NCI-H2227 treated with DMSO at 0.1 percent for 48 hours (cell line): ENCODE results near the gene LRRTM4.
"Not testable (repeated sequence)": the region's sequence is repeated elsewhere in the genome, so short reads cannot be mapped to it uniquely, and the experiment has no call there.

ENCODE experiments used
- DNase-seq: peaks from one replicate; lab custom pipeline; 2025; lab: John Stamatoyannopoulos, UW

LRRTM4 gene

DNA sequence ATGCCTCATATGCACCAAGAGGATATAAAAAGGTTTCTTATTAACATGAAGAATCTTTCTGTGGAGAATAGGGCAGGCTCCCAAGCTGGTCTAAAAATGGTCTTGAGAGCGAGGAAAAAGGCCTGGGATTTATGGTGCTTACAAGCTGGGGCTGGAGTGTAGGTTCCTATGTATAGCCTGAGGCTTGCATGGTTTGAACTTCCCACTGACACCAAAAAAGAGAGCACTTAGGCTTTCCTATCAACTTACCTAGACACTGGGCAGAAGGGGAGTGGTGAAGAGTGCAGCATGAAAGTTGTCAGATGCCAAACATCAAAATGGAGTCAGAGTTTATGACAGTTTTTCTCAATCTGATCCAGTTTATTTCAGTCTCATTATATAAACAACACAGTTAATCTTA, 784.6 kb downstream of the LRRTM4 start:
- DNase-seq = no peak

DNA sequence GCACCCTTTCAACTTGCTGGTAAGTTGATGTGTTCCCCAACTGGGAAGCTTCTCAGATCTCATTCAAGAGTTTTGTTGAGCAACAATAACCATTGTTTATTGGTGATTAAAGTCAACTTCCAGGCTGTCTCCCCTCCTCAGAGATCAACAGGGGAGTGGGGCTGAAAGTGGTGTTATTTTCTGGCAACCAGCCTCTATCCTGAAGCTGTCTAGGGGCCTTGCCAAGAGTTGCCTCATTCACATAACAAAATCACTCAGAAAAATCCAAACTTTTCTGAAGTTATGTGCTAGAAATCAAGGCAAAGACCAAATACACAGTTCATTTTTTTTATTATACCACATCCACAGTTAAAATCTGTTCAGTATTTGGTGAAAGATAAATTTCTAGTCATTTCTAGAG, 788.4 kb downstream of the LRRTM4 start:
- DNase-seq = no peak

DNA sequence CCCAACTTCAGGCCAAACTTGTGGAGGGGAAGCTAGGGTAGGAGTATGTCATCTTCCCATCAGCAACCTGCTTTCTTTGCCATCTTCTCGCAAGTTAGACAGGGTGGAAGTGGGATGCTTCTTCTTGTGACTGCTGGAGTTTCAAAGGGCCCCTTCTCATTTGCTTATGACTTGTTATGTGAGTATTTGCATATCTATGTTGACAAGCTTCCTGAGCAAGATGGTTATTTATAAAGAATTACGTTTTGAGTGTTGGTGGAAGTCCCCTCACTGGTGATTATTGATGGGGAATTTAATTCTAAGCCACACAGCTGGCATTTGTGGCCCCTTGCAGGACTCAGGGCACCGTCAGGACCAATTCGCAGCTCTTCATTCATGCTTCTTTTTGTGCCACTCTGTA, 791.0 kb downstream of the LRRTM4 start:
- DNase-seq = no peak

DNA sequence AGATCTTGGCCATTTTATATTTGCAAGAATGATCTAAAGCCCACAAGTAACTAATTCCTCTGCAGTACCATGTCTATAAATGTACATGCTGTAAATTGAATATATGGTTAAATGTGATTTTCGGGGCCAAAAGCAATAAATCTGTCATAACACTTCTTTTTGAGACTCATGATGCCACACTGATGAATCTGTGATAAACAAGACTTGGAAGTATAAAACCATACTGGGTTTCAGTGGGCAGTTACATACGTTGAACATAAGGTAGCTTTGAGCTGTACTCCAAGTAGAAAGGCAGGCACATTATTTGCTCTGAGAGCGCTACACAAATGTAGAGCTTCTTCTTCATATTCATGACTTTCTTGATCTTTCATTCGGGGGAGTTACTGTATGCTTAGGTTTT, 792.2 kb downstream of the LRRTM4 start:
- DNase-seq = no peak

DNA sequence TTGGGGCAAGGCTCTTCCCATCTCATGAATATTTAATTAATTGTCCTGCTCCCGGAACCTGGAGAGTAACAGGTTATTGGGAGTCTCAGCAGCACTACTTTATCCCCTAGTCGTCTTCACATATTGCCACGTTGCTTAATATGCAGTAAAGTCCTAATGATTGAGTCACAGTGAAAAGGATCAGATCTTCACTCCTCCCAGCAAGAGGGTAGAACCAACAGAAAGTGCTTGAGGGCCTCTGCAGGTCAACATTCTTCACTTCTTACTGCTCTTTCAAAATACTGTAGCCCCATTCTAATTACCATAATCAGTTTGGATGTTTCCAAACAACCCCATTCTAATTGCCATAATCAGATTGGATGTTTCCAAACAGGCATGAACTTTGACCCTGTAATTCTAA, 801.0 kb downstream of the LRRTM4 start:
- no peak for DNase-seq

DNA sequence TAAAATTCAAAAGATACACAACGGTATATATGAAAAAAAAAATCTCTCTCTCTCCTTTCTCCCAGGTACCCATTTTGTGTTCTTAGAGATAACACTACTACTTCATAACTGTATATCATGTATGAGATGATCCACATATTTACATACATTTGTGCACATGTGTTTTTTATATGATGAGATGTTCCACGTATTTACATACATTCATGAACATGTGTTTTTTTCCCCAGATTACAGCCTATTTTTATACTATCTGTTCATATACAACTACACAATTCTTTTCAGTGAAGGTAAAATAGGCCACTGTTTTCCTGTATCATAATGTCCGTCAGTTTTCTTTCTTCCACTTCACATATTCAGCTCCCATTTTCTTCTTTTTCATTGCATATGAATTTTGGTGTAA, 808.9 kb downstream of the LRRTM4 start:
- no peak for DNase-seq

DNA sequence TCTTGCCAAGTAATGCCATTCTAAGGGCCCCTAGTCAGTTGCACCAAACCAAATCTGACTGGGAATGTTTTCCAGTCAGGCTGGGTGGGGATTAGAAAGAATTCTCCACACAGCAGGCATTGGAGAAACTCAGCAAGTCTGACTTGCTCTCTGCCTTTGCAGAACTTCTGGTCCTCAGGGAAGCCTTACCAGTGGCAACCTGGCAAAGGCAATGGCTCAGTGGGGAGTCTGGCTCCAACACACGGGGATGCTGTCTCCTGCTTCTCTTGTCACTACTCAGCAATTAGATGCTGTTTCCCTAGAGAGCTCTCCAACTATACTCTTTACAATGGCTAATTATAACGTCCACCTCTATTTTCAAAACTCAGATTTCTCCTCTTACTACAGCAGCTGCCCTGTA, 810.7 kb downstream of the LRRTM4 start:
- peak; percentile 90 for DNase-seq

DNA sequence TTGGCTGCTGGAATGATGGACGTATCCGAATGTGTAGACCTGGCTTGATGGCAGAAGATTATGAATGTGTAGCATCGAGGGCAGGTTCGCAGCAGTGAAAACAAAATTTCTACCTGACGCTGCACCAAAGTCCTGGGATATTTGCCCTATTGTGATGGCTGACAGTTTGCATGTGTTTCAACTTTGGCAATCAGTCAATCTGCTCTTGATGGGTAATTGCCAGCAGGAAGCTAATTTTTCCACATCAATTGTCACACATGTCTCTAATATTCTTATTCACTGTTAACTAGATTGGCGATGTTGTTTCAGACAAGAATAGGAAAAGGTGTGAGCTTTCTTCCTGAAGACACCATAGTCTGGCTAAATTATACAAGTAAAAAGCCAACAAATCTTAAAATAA, 821.3 kb downstream of the LRRTM4 start:
- DNase-seq = no peak

DNA sequence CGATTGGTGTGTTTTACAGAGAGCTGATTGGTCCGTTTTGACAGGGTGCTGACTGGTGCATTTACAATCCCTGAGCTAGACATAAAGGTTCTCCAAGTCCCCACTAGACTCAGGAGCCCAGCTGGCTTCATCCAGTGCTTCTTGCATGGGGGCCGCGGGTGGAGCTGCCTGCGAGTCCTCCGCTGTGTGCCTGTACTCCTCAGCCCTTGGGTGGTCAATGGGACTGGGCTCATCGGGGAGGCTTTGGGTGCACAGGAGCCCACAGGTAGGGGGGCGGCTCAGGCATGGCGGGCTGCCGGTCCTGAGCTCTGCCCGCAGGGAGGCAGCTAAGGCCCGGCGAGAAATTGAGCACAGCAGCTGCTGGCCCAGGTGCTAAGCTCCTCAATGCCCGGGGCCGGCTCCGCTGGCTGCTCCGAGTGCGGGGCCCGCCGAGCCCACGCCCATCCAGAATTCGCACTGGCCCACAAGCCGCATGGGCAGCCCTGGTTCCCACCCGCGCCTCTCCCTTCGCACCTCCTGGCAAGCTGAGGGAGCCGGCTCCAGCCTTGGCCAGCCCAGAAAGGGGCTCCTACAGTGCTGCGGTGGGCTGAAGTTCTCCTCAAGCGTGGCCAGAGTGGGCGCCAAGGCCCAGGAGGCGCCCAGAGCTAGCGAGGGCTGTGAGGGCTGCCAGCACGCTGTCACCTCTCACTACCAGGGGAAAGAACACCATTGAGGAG, 824.0 kb downstream of the LRRTM4 start:
- not testable (repeated sequence) for DNase-seq
